GM12864 (cell line): ENCODE results near the gene CCDC69.
"Not testable (repeated sequence)": the region's sequence is repeated elsewhere in the genome, so short reads cannot be mapped to it uniquely, and the experiment has no call there.

ENCODE experiments used
- DNase-seq: peaks from one replicate; pipeline ENCODE4 v3.0.0-alpha.2; 2011; ENCODE audit warnings: low read depth
- H3K4me3 ChIP-seq: 2 replicates; pipeline ENCODE4 v1.5.1; 2011; ENCODE audit warnings: mild to moderate bottlenecking, low read depth, low read length, control low read depth
- CTCF ChIP-seq: IDR thresholded peaks from 2 replicates; pipeline ENCODE4 v1.5.1; 2011; ENCODE audit warnings: low read depth, mild to moderate bottlenecking, moderate library complexity, low read length, control low read depth, inconsistent platforms; ENCODE audit errors: missing control alignments

CCDC69 gene

GRCh38 chr5:151259931-151260330 is 36.0 kb upstream of the CCDC69 start:
- TF ChIP-seq CTCF = no peak
- no peak for DNase-seq
- no peak overlapping the region for H3K4me3 ChIP-seq

GRCh38 chr5:151258816-151259215 is 34.9 kb upstream of the CCDC69 start:
- no peak for DNase-seq
- no peak for TF ChIP-seq CTCF
- no peak overlapping the region for H3K4me3 ChIP-seq

GRCh38 chr5:151258201-151258611 is 34.3 kb upstream of the CCDC69 start:
- no peak for DNase-seq
- no peak overlapping the region for H3K4me3 ChIP-seq
- no peak for TF ChIP-seq CTCF

GRCh38 chr5:151257731-151258181 is 33.9 kb upstream of the CCDC69 start:
- H3K4me3 ChIP-seq = no peak overlapping the region; the same call in 1 of the 2 replicates
- TF ChIP-seq CTCF = no peak
- DNase-seq = no peak

- peak overlapping the region; percentile 68 for H3K4me3 ChIP-seq
- peak; percentile 77 for DNase-seq
- TF ChIP-seq CTCF = no peak
These were observed 31.9 kb upstream of the CCDC69 start for GRCh38 chr5:151255621-151256286.

- not testable (repeated sequence) for DNase-seq
- peak overlapping the region; percentile 68 for H3K4me3 ChIP-seq
These were observed 31.1 kb upstream of the CCDC69 start for GRCh38 chr5:151254990-151255389.

- DNase-seq = no peak
- TF ChIP-seq CTCF = no peak
- peak overlapping the region; percentile 68 for H3K4me3 ChIP-seq
These were observed 30.7 kb upstream of the CCDC69 start for GRCh38 chr5:151254556-151254955.
